Endothelial cell of umbilical vein (primary cell): ENCODE data around the gene GPR75. TPM values are rescaled to one million over a fixed set of nuclear protein-coding genes. Genes with fewer than 3 reads are reported as not detected.

Source experiments
- BruUV-seq: library from RNA; stranded (reverse); fragments of 400-500 nt; replicated peaks from 2 replicates; lab custom pipeline; 2021; lab: Mats Ljungman, UMichigan
- CTCF ChIA-PET: fragments of 300-600, 350-600 bp; sonication (Branson Sonifier 250); formaldehyde crosslinking; loops from one replicate; lab custom pipeline; 2021; ENCODE audit warnings: antibody characterized with exemption, inconsistent platforms; lab: Charles Lee
- POLR2A ChIA-PET: fragments of 300-600, 350-600 bp; sonication (Branson Sonifier 250); formaldehyde crosslinking; loops from one replicate; lab custom pipeline; 2021; ENCODE audit warnings: antibody characterized with exemption, inconsistent platforms; lab: Charles Lee
- DNase-seq: peaks from one replicate; pipeline ENCODE4 v3.0.0-alpha.2; 2011; ENCODE audit warnings: low read depth, low spot score
- FAIRE-seq: peaks from 2 replicates; lab custom pipeline; 2011; peaks lifted over from hg19 to GRCh38; lab: Jason Lieb, UNC
- H2AFZ ChIP-seq: 2 replicates; pipeline ENCODE4 v1.6.0; 2012; ENCODE audit warnings: low read depth, low read length, control low read depth, inconsistent platforms
- H3K27ac ChIP-seq: 2 replicates; pipeline ENCODE4 v1.5.1; 2011; ENCODE audit warnings: low read depth, mild to moderate bottlenecking, control low read depth, low read length, moderate library complexity; ENCODE audit not compliant: insufficient read depth
- H3K27me3 ChIP-seq, 2 experiments: 2 replicates each; pipeline versions ENCODE4 v1.6.0 to v1.6.1; 2011; ENCODE audit warnings: low read length in 2 of 2, mixed read lengths in 1 of 2; ENCODE audit not compliant: control insufficient read depth in 2 of 2, insufficient read depth in 2 of 2
- H3K36me3 ChIP-seq, 2 experiments: 2 replicates in 1 of 2; 3 replicates in 1 of 2; pipeline ENCODE4 v1.5.1; 2011; ENCODE audit warnings: low read length in 2 of 2, mild to moderate bottlenecking in 1 of 2, moderate library complexity in 1 of 2; ENCODE audit not compliant: control insufficient read depth in 2 of 2, insufficient read depth in 2 of 2; ENCODE audit errors: extremely low read depth in 1 of 2
- H3K4me1 ChIP-seq: 3 replicates; pipeline ENCODE4 v1.5.1; 2011; ENCODE audit warnings: mild to moderate bottlenecking, low read length; ENCODE audit not compliant: control insufficient read depth, insufficient read depth; ENCODE audit errors: extremely low read depth
- H3K4me2 ChIP-seq: 2 replicates; pipeline ENCODE4 v1.6.1; 2011; ENCODE audit warnings: low read length, control low read depth, mixed read lengths; ENCODE audit not compliant: insufficient read depth
- H3K4me3 ChIP-seq, 3 experiments: fragments of 200-600 bp in 1 of 3; sonication (generic), shearing (Covaris generic) in 1 of 3; replicated peaks in 1 of 3; 2 replicates each; pipeline ENCODE4 v1.5.1; 2011 to 2016; ENCODE audit warnings: control low read depth in 3 of 3, low read length in 3 of 3, mild to moderate bottlenecking in 2 of 3, inconsistent platforms in 1 of 3, low read depth in 1 of 3, moderate library complexity in 1 of 3; ENCODE audit not compliant: insufficient read depth in 1 of 3
- H3K79me2 ChIP-seq: 2 replicates; pipeline ENCODE4 v1.6.0; 2012; ENCODE audit warnings: low read length, inconsistent platforms; ENCODE audit not compliant: control insufficient read depth, insufficient read depth
- H3K9ac ChIP-seq: replicated peaks from 2 replicates; pipeline ENCODE3; 2011; ENCODE audit warnings: low read length, control low read depth; ENCODE audit not compliant: insufficient read depth; ENCODE audit errors: extremely low read depth
- H3K9me1 ChIP-seq: replicated peaks from 3 replicates; pipeline ENCODE4 v1.6.0; 2011; ENCODE audit warnings: mild to moderate bottlenecking, low read length; ENCODE audit not compliant: control insufficient read depth, insufficient read depth; ENCODE audit errors: extremely low read depth
- H3K9me3 ChIP-seq: replicated peaks from 2 replicates; pipeline ENCODE4 v1.5.1; 2012; ENCODE audit warnings: low read length, inconsistent platforms; ENCODE audit not compliant: control insufficient read depth, insufficient read depth
- H4K20me1 ChIP-seq: replicated peaks from 2 replicates; pipeline ENCODE3; 2011; ENCODE audit warnings: mild to moderate bottlenecking, low read length; ENCODE audit not compliant: control insufficient read depth, insufficient read depth; ENCODE audit errors: extremely low read depth
- CTCF ChIP-seq, 2 donors: IDR thresholded peaks; 1 replicate in 1 of 2; 2 replicates in 1 of 2; pipeline ENCODE4 v1.5.1; 2011; ENCODE audit warnings: low read length in 2 of 2, mild to moderate bottlenecking in 2 of 2, moderate library complexity in 2 of 2, control low read depth in 1 of 2, inconsistent platforms in 1 of 2, low read depth in 1 of 2; ENCODE audit not compliant: insufficient read depth in 1 of 2; ENCODE audit errors: extremely low read depth in 1 of 2
- EZH2 ChIP-seq: IDR thresholded peaks from 2 replicates; pipeline ENCODE4 v1.6.1; 2012; ENCODE audit warnings: borderline replicate concordance, low read depth, mild to moderate bottlenecking, moderate library complexity, low read length, inconsistent platforms; ENCODE audit not compliant: severe bottlenecking
- FOS ChIP-seq: IDR thresholded peaks from 2 replicates; pipeline ENCODE4 v1.6.1; 2011; ENCODE audit warnings: mild to moderate bottlenecking, low read length, moderate library complexity, borderline replicate concordance; ENCODE audit not compliant: insufficient read depth
- GATA2 ChIP-seq: IDR thresholded peaks from 2 replicates; pipeline ENCODE4 v1.7.0; 2011; ENCODE audit warnings: low read depth, mild to moderate bottlenecking, moderate library complexity, mixed read lengths, low read length; ENCODE audit not compliant: insufficient read length, insufficient read depth
- JUN ChIP-seq: IDR thresholded peaks from 2 replicates; pipeline ENCODE4 v1.6.1; 2011; ENCODE audit warnings: borderline replicate concordance, low read depth; ENCODE audit not compliant: insufficient read length, insufficient read depth
- MYC ChIP-seq: IDR thresholded peaks from one replicate; pipeline ENCODE4 v1.6.1; 2011; ENCODE audit warnings: mild to moderate bottlenecking, low read depth, low read length
- POLR2A ChIP-seq: IDR thresholded peaks from 2 replicates; pipeline ENCODE4 v1.6.1; 2012; ENCODE audit warnings: low read depth, mild to moderate bottlenecking, control low read depth, low read length
- POLR2AphosphoS5 ChIP-seq: IDR thresholded peaks from 2 replicates; pipeline ENCODE4 v1.6.1; 2012; ENCODE audit warnings: low read depth, mild to moderate bottlenecking, control low read depth, low read length, moderate library complexity; ENCODE audit not compliant: insufficient read depth
- dilution Hi-C: fragments of 300-500 bp; cut with MboI; formaldehyde crosslinking; loops from one replicate; pipeline ENCODE4 v1.15.0; 2019; ENCODE audit warnings: low sequenced_read_pairs; ENCODE audit not compliant: extremely low pct_ligation_motif_present
- intact Hi-C: fragments of 100-400 bp; cut with micrococcal nuclease; formaldehyde crosslinking; loops from one replicate; pipeline ENCODE4 v1.10.0; 2022
- polyA plus RNA-seq, 4 experiments: library from polyadenylated mRNA; depleted of rRNA in 3 of 4; stranded (reverse) in 3 of 4; unstranded in 1 of 4; fragments of >200 nt; gene quantifications; 2 replicates each; pipeline versions ENCODE4 v1.2.1 to v1.2.3, GENCODE V29; 2011 to 2012; ENCODE audit warnings: missing spikeins in 1 of 4
- total RNA-seq: library from RNA; stranded (reverse); gene quantifications from 2 replicates; pipeline ENCODE4 v1.2.3, GENCODE V29; 2021
- TF ChIP-seq, protein P1 (sequence below): IDR thresholded peaks from 2 replicates; pipeline ENCODE4 v1.6.1; 2011; ENCODE audit not compliant: insufficient read depth, insufficient read length

GPR75 gene
- total and polyA plus RNA-seq, 2 donors (not counting 3 experiments of a cell fraction or from before 2014, with no cell fraction given), result 4.4 to 4.7 TPM

DNA sequence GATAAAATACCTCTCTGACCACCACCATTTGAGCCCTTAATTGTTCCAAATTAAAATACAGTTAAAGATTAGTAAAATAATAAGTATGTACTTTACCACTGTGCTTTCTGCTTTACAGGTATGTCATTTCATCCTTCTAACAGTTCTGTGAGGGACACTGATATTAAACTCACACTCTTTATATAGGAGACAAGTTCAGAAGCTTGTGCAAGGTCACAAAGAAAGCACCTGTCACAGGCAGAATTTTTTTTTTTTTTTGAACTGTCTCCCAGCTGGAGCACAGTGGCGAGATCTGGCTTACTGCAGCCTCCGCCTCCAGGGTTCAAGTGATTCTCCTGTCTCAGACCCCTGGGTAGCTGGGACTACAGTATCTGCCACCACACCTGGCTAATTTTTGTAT, 21.6 kb upstream of the GPR75 start:
- no TSS peak for BruUV-seq
- peaks cover 2% of the 10 kb centered on the region for H4K20me1 ChIP-seq
- no peak overlapping the region for H3K4me2 ChIP-seq
- H3K9me1 ChIP-seq, result no peaks in the 10 kb centered on the region
- H3K36me3 ChIP-seq, result peaks cover 7 to 19% of the 10 kb centered on the region in 2 experiments
- dilution Hi-C loops, result no loop called here
- H3K9me3 ChIP-seq, result no peaks in the 10 kb centered on the region
- intact Hi-C loops, result no loop called here
- H3K4me1 ChIP-seq, result peaks cover 11% of the 10 kb centered on the region
- no peak overlapping the region for H2AFZ ChIP-seq
- DNase-seq (no peak), FAIRE-seq (no peak)
- CTCF ChIA-PET, result no interaction called here
- TF ChIP-seq, protein P1, sequence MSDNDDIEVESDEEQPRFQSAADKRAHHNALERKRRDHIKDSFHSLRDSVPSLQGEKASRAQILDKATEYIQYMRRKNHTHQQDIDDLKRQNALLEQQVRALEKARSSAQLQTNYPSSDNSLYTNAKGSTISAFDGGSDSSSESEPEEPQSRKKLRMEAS, result no peak
- TF ChIP-seq GATA2 (no peak), FOS (no peak), CTCF (IDR thresholded peaks at IDR 0.05; ENCODE audit: extremely low read depth in 1 of 2, insufficient read depth in 1 of 2, low read depth in 1 of 2, low read length in 2 of 2) (no peak), POLR2A (no peak), MYC (no peak), JUN (no peak), EZH2 (no peak), POLR2AphosphoS5 (no peak)
- no peak overlapping the region for H3K9ac ChIP-seq
- no peak overlapping the region for H3K27ac ChIP-seq
- H3K27me3 ChIP-seq, result no peaks in the 10 kb centered on the region
- H3K79me2 ChIP-seq, result peaks cover 6% of the 10 kb centered on the region
- H3K4me3 ChIP-seq, result no peak overlapping the region
- POLR2A ChIA-PET, result no interaction called here
